DMS153 treated with DMSO at 0.1 percent for 48 hours (cell line): ENCODE results near the gene CD3D.

Experiments
- DNase-seq: peaks from one replicate; lab custom pipeline; 2025; ENCODE audit not compliant: unreplicated experiment; lab: John Stamatoyannopoulos, UW

The CD3D gene

DNA sequence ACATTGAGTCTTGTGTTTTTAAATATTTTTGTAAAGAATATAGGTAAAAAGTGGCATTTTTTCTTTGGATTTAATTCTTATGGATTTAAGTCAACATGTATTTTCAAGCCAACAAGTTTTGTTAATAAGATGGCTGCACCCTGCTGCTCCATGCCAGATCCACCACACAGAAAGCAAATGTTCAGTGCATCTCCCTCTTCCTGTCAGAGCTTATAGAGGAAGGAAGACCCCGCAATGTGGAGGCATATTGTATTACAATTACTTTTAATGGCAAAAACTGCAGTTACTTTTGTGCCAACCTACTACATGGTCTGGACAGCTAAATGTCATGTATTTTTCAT, 38.3 kb downstream of the CD3D start:
- DNase-seq: no peak

GRCh38 chr11:118301600-118302195, 40.8 kb downstream of the CD3D start:
- no peak for DNase-seq

GRCh38 chr11:118295815-118296454, 46.6 kb downstream of the CD3D start:
- DNase-seq: peak; percentile 1

- DNase-seq: no peak
Measured at GRCh38 chr11:118295199-118295598, 47.3 kb downstream of the CD3D start.

DNA sequence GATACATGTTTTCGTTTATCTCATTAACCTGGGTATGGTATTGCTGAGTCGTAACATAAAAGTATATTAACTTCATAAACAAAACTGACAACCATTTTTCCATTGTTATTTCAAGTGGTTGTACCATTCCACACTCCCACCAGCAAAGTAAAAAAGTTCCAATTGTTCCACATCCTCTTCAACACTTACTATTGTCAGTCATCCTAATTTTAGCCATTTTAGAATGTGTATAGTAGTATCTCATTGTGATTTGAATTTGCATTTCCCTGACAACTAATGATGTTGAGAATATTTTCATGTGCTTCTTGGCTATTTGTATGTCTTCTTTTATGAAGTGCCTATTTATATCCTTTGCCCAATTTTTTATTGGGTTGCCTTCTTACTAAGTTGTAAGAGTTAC, 48.5 kb downstream of the CD3D start:
- DNase-seq: no peak

DNA sequence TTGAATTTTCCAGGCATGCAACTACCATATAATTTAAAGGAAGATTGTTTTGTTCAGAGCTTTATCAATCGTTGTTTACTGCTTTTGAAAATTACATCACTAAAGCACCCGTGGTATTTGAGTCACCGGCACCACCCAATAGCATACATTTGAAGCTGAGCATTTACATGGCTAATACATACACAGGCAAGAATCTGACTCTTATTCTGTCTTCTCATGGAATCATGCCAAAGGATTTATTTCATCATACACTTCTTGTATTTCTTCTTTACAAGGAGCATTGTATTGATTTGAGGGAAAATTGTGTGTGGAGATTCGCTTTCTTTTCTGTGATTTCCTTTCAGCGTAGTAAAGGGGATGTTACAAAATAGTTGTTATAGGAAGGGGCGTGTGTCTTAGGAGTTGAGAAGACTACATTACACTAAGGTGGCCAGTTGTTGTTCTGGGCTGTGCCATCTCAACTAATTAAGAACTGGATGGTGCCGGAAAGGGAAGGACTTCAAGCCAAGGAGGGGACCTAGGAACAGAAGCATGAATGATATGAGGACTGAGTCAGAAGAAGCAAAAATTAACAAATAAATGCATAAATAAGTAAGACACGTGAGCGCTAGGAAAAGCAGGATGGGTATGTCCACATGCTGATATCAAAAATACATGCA, 50.9 kb downstream of the CD3D start:
- no peak for DNase-seq

- no peak for DNase-seq
Measured at GRCh38 chr11:118290923-118291322, 51.6 kb downstream of the CD3D start.

DNA sequence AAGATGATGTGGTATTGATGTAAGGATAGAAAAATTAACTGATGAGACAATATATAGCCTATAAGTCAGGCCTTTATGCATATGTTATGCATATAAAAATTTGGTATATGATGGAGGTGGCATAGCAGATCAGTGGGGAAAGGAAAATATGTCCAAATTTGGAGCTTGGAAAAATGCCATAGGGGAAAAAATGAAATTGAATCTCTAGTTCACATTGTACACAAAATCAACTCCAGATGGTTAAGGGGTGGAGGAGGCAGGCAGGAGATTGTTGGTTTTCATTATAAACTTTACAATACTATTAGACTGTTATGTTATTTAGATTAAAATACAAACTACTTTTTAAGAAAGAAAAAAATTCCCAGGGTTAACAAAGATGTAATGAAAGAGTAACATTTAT, 53.1 kb downstream of the CD3D start:
- DNase-seq: no peak
